H1 (cell line): ENCODE results near the gene ANKRD65. TPM values are rescaled to one million over a fixed set of nuclear protein-coding genes. Genes with fewer than 3 reads are reported as not detected.

Experiments
- ATF3 ChIP-seq: IDR thresholded peaks from 2 replicates; pipeline ENCODE4 v1.6.1; 2011; ENCODE audit warnings: low read depth, mild to moderate bottlenecking, low read length; ENCODE audit not compliant: insufficient read depth
- BCL11A ChIP-seq, 2 experiments: IDR thresholded peaks; one replicate each; pipeline ENCODE4 v1.6.1; 2011; ENCODE audit warnings: low read depth in 2 of 2, low read length in 2 of 2, mild to moderate bottlenecking in 2 of 2
- JUN ChIP-seq: IDR thresholded peaks from 2 replicates; pipeline ENCODE4 v1.6.1; 2011; ENCODE audit warnings: low read depth, mild to moderate bottlenecking, improper control_type of control experiment, low read length
- POLR2A ChIP-seq, 2 experiments: IDR thresholded peaks; 1 replicate in 1 of 2; 2 replicates in 1 of 2; pipeline ENCODE4 v1.6.1; 2011; ENCODE audit warnings: low read depth in 2 of 2, low read length in 2 of 2, mild to moderate bottlenecking in 2 of 2; ENCODE audit errors: control extremely low read depth in 1 of 2
- POLR2AphosphoS5 ChIP-seq: IDR thresholded peaks from 2 replicates; pipeline ENCODE4 v1.6.1; 2011; ENCODE audit warnings: low read depth, low read length
- POU5F1 ChIP-seq: IDR thresholded peaks from 2 replicates; pipeline ENCODE4 v1.6.1; 2011; ENCODE audit warnings: low read depth, mild to moderate bottlenecking, low read length, moderate library complexity
- SIRT6 ChIP-seq: IDR thresholded peaks from one replicate; pipeline ENCODE4 v1.7.1; 2012; ENCODE audit warnings: low read length, inconsistent platforms
- SP4 ChIP-seq: IDR thresholded peaks from 2 replicates; pipeline ENCODE4 v1.6.1; 2012; ENCODE audit warnings: low read length, inconsistent platforms
- SRF ChIP-seq: IDR thresholded peaks from 2 replicates; pipeline ENCODE4 v1.6.1; 2011; ENCODE audit warnings: mild to moderate bottlenecking, low read depth, low read length, moderate library complexity
- TCF12 ChIP-seq: IDR thresholded peaks from 2 replicates; pipeline ENCODE4 v1.6.1; 2011; ENCODE audit warnings: low read depth, mild to moderate bottlenecking, low read length
- TEAD4 ChIP-seq: IDR thresholded peaks from 2 replicates; pipeline ENCODE4 v1.6.1; 2012; ENCODE audit warnings: low read depth, low read length, inconsistent platforms, mixed read lengths
- polyA plus RNA-seq, 7 experiments: library from polyadenylated mRNA; depleted of rRNA in 3 of 7; stranded (reverse) in 5 of 7; unstranded in 2 of 7; fragments of >200 nt in 5 of 7; fragments of 200-250 nt in 2 of 7; gene quantifications; 1 replicate in 5 of 7; 2 replicates in 1 of 7; 4 replicates in 1 of 7; pipeline versions ENCODE4 v1.2.1 to v1.2.3, GENCODE V29; 2011 to 2013; ENCODE audit warnings: missing spikeins in 2 of 7, mixed read lengths in 2 of 7
- total RNA-seq: library from RNA; stranded (reverse); fragmentation: NEBNext Ultra II Directional; extraction: Animal tissue kit (Norgen Biotek cat#: 25700); gene quantifications from 2 replicates; pipeline ENCODE4 v1.2.1, GENCODE V29; 2021

The ANKRD65 gene
- total and polyA plus RNA-seq, 2 of the 8 experiments (the other 6 are each of a cell fraction or from before 2014, with no cell fraction given) = 1.8 to 2.0 TPM

- no peak for TF ChIP-seq TEAD4
- no peak for TF ChIP-seq POU5F1
- TF ChIP-seq JUN = no peak
- TF ChIP-seq BCL11A (IDR thresholded peaks at IDR 0.05; ENCODE audit: low read depth in 2 of 2, low read length in 2 of 2) = no peak
- no peak for TF ChIP-seq ATF3
- no peak for TF ChIP-seq SIRT6
- TF ChIP-seq POLR2AphosphoS5 = no peak
- no peak for TF ChIP-seq SRF
- TF ChIP-seq TCF12 = no peak
- TF ChIP-seq SP4 = no peak
- no peak for TF ChIP-seq POLR2A (IDR thresholded peaks at IDR 0.05; ENCODE audit: control extremely low read depth in 1 of 2, low read depth in 2 of 2, low read length in 2 of 2)
- TF ChIP-seq, all 59 proteins: peak for 0
Observed at GRCh38 chr1:1427106-1427819, 6.2 kb upstream of the ANKRD65 start (continued).
